Measurements from ENCODE around the gene MMP25.

GRCh38 chr16:3010510-3010909, 35.9 kb upstream of the MMP25 start:
- TF ChIP-seq POLR2A (IDR thresholded peaks at IDR 0.05; ENCODE audit: low read depth): no peak
- no peak for TF ChIP-seq CTCF (IDR thresholded peaks at IDR 0.05)
- TF ChIP-seq POLR2AphosphoS5 (IDR thresholded peaks at IDR 0.05): no peak
